ENCODE results near the gene EPDR1.

Gene EPDR1

DNA sequence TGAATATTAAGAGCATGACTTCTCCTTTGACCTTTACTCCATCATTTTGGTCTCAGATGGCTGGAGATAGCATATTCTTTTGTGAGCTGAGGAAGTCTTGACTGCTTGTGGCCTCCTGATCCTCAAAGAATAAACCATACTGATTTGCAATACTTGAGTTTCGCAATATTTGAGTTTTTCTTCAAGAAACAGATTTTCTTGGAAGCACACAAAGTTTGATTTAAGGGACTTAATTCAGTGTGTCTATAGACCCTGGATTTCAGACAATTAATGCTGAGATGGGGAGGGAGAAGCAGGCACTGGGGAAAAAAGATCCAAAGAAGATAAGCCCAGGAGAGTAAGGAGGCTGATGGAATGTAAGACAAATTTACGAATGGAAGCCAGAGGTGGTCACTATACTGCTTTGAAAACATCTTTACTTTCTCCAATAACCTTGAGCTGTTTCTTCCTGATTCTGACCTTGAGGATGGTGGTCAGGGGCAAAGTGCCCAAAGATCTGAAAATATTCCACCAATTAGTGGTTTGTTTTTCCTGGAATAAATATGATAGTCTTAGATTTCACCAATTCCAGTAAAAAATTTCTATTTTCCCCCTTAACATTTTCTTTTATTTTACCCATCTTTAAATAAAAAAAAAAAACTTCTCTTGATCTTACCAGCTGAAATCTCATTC is 7.5 kb downstream of the EPDR1 start:
- TF ChIP-seq, protein P1, sequence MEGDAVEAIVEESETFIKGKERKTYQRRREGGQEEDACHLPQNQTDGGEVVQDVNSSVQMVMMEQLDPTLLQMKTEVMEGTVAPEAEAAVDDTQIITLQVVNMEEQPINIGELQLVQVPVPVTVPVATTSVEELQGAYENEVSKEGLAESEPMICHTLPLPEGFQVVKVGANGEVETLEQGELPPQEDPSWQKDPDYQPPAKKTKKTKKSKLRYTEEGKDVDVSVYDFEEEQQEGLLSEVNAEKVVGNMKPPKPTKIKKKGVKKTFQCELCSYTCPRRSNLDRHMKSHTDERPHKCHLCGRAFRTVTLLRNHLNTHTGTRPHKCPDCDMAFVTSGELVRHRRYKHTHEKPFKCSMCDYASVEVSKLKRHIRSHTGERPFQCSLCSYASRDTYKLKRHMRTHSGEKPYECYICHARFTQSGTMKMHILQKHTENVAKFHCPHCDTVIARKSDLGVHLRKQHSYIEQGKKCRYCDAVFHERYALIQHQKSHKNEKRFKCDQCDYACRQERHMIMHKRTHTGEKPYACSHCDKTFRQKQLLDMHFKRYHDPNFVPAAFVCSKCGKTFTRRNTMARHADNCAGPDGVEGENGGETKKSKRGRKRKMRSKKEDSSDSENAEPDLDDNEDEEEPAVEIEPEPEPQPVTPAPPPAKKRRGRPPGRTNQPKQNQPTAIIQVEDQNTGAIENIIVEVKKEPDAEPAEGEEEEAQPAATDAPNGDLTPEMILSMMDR (conservative IDR thresholded peaks at IDR 0.05; ENCODE audit: low read depth), result no peak
- no peak for DNase-seq (ENCODE audit: low spot score)
- CTCF ChIA-PET, result no interaction called here
- POLR2A ChIA-PET (ENCODE audit: low non-redundant PET), result no interaction called here
- no peak overlapping the region for H3K27ac ChIP-seq

DNA sequence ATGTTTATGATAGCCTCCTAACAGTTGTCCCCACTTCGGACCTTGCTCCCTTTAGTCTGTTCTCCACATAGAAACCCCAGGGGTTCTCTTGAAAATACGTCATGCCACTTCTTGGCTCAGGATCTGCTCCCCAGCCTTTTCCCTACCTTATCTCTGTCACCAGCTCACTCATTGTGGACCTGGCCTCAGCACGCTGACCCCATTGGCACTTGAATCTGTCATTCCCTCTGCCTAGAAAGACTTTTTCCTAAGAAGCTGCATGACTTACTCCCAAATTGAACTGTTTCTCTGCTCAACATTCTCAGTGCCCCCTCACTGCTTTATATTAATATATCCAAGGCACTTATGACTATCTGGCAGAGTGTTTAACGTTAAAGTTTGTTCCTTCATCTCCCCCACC is 8.4 kb downstream of the EPDR1 start:
- POLR2A ChIA-PET (ENCODE audit: low non-redundant PET), result no interaction called here
- TF ChIP-seq, protein P1 (conservative IDR thresholded peaks at IDR 0.05; ENCODE audit: low read depth), result no peak
- CTCF ChIA-PET, result no interaction called here
- H3K27ac ChIP-seq, result no peak overlapping the region
- DNase-seq (ENCODE audit: low spot score), result no peak

GRCh38 chr7:37930226-37930948 is 9.9 kb downstream of the EPDR1 start:
- no peak overlapping the region for H3K27ac ChIP-seq
- CTCF ChIA-PET, result no interaction called here
- POLR2A ChIA-PET (ENCODE audit: low non-redundant PET), result no interaction called here
- TF ChIP-seq, protein P1 (conservative IDR thresholded peaks at IDR 0.05; ENCODE audit: low read depth), result no peak
- DNase-seq (ENCODE audit: low spot score), result no peak

DNA sequence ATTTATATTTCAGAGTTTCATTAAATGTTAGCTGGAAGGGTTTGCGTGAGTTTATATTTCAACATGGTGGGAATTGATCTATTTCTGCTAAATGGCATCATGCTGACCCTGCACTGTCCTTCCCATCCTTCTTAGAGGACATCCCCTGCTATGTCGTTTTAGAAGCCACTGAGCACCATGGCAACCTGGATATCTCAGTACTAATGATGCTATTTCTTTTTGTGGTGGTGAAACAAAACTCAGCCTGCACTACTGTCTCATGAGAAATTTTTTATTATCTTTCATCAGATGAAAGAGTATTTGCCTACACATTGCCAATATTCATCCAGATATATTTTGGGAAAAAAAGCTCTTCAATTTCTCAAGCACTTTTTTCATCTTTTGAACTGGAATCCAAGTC is 12.1 kb downstream of the EPDR1 start:
- ChIA-PET CTCF (interaction anchor here (0.6 kb wide), 1 partner anchor 143 kb away, joined by 4 read pairs; no protein-coding TSS in a partner anchor), POLR2A (ENCODE audit: low non-redundant PET) (no interaction called here)
- DNase-seq (ENCODE audit: low spot score), result no peak
- TF ChIP-seq, protein P1 (conservative IDR thresholded peaks at IDR 0.05; ENCODE audit: low read depth), result no peak
- H3K27ac ChIP-seq, result no peak overlapping the region

DNA sequence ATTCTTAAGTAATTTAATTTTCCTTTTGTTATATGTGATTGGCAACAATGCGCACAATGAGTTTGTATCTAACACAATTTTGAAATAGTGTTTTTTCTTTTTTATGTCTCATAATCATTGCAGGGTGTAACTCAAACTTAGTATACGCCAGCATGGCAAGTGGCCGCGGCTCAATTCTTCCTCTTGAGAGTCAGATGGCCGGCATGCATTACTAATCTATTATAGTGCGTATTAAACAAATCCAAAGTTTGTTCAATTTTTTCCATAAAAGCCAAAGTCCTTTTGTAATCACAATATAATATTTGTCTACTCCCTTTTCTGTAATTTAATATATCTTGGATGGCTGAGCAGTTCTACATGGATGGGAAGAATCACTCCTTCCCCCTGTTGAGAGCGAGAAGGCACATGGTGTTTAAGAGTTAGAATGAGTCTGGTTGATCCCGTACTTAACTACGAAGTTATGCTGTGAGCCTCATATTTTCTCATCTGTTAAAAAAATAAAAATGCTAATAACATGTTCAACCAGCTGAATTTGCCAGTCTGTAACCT is 12.7 kb downstream of the EPDR1 start:
- ChIA-PET POLR2A (ENCODE audit: low non-redundant PET) (no interaction called here), CTCF (no interaction called here)
- TF ChIP-seq, protein P1 (conservative IDR thresholded peaks at IDR 0.05; ENCODE audit: low read depth), result no peak
- no peak for DNase-seq (ENCODE audit: low spot score)
- H3K27ac ChIP-seq, result no peak overlapping the region

DNA sequence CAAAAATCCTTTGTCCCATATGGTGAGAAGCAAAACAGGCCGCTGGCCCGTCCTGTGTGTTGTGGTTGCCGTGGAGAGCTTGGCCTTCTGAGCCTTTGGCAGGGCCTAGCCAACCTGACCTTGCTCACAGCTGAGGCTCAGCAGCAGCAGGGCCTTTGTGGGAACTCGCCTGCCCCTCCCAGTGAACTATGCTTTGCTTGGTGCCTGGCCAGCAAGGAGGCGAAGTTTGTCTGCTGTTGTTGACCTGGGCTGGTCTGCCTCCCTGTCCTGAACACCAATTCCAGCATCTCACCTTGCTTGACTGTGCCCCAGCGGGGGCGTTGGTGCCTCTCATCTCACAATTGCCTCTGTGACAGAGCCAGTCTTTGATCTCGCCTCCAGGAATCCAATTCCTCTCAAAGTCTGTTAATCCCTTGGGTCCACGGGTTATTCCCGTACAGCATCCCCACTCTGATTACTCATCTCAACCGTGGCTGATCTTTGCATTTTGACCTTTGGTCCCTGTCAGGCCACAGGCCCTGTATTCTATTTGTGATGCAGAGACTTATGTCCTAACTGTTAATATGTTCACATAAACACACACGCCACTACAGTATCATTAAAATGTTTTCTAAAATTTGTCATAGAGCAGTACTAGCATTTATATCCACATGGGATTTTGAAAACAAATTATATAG is 22.6 kb downstream of the EPDR1 start:
- TF ChIP-seq, protein P1 (conservative IDR thresholded peaks at IDR 0.05; ENCODE audit: low read depth), result no peak
- DNase-seq (ENCODE audit: low spot score), result no peak
- CTCF ChIA-PET, result no interaction called here
- no peak overlapping the region for H3K27ac ChIP-seq
- POLR2A ChIA-PET (ENCODE audit: low non-redundant PET), result no interaction called here
